ENCODE data around the gene PRKAR2A.
"Not testable (repeated sequence)": the region's sequence is repeated elsewhere in the genome, so short reads cannot be mapped to it uniquely, and the experiment has no call there.

The PRKAR2A gene

DNA sequence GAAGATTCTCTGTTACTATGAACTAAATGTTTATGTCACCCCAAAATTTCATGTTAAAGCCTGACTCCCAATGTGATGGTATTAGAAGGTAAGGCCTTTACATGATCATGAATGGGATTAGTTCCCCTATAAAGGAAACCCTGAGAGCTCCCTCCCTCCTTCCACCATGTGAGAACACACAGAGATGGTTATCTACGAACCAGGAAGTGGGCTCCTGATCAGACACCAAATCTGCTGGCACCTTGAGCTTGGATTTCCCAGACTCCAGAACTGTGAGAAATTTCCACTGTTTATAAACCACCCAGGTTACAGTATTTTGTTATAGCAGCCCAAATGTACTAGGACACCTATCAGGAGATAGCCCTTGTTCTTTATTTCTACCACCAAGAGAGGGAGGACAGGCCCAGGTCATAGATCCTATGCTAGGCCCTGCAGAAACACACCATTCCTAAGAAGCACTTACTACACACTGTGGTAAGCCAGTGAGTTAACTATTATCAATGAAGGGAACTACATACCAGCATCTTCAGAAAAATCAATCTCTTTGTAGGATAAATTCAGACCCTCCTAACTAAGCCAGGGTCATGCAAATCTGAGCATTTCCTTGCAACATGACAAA is 59.0 kb downstream of the PRKAR2A start:
- H3K4me3 ChIP-seq: no peak overlapping the region
- no peak overlapping the region for H3K27ac ChIP-seq

DNA sequence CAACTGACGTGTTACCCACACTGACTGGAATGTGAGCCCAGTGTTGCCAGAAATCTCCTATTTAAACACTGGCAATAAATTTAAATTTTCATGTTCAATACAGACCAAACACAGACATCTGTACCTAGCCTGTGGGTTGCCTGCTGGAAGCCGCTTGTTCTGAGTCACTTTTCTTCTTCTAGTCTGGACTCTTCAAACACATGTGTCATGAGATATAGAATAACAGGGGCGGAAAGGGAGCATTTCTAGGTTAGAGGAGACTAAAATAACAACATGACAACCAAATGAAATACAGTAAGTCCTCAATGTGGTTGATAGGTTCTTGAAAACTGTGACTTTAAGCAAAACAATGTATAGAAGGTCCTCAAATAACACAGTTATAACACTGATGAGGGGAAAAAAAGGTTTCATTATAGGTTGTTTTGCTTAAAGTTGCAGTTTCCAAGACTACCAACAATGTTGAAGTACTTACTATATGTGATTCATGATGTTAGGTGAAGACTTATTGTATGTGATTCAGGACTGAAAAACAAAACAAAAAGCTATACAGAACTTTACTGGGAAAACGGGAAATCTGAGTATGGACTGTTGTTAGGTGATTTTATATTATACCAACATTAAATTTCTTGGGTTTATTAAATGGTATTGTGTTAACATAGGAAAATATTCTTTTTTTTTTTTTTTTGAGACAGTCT is 63.1 kb downstream of the PRKAR2A start:
- no peak overlapping the region for H3K4me3 ChIP-seq
- no peak overlapping the region for H3K27ac ChIP-seq

DNA sequence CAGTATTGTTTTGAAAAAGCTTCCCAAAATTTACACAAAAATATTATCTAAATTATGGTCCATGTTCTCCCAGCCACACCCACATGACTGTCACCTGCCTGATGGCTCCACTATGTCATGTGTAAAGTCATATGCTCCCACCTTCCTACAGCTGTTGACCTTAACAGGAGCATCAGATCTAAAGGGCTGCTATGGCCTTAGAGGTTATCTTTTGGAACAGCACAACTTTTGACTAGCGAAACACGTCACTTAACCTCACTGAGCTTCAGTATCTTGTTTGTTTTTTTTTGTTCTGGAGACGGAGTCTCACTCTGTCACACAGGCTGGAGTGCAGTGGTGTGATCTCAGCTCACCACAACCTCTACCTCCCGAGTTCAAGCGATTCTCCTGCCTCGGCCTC is 64.4 kb downstream of the PRKAR2A start:
- no peak overlapping the region for H3K27ac ChIP-seq

DNA sequence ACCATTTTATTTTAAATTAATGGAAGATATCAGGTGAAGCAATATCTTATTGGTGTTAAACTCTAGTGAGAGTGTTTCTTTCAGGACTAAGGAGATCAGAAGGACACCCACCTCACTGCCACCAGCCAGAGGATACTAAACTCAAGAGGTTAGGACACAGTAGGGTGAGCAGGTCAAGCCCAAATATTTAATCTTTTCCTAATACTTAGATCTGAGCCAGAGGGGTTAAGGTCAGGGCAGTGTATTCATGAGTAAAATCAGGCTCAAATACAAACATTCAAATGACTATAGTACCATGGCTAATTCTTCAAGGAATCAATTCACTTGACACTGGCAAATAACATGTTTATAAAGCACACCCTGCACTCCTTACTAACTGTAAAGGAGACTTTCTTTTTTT is 65.6 kb downstream of the PRKAR2A start:
- Histone ChIP-seq H3K4me3 (no peak overlapping the region), H3K27ac (no peak overlapping the region)

More for the DNA sequence above, 64.4 kb downstream of the PRKAR2A start:
- no peak overlapping the region for H3K4me3 ChIP-seq

DNA sequence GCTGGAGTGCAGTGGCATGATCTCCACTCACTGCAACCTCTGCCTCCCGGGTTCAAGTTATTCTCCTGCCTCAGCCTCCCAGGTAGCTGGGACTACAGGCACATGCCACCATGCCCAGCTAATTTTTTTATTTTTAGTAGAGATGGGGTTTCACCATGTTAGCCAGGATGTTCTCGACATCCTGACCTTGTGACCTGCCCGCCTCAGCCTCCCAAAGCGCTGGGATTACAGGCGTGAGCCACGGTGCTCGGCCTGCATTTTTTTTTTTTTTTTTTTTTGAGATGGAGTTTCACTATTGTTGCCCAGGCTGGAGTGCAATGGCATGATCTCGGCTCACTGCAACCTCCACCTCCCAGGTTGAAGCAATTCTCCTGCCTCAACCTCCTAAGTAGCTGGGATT is 69.1 kb downstream of the PRKAR2A start:
- not testable (repeated sequence) for H3K27ac ChIP-seq

DNA sequence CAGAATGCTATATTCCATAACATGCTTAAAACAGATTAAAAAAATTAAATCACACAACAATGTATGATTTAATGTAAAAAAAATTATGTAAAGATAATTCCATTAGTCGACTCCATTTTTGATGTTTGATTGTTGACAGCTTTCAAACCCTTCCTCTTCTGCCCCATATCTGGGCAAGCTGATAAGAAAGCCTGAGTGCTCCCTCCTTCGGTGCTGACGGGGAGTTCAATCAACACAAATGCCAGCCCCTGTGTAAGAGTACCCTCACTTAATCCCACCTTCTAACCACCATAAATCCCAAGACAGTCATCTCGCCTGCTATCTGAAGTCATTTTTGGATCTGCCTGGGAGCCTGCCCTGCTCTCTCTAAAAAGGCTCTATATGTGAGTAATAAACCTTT is 70.8 kb downstream of the PRKAR2A start:
- Histone ChIP-seq H3K4me3 (no peak overlapping the region), H3K27ac (no peak overlapping the region)

More for the DNA sequence above, 69.1 kb downstream of the PRKAR2A start:
- H3K4me3 ChIP-seq: not testable (repeated sequence)

DNA sequence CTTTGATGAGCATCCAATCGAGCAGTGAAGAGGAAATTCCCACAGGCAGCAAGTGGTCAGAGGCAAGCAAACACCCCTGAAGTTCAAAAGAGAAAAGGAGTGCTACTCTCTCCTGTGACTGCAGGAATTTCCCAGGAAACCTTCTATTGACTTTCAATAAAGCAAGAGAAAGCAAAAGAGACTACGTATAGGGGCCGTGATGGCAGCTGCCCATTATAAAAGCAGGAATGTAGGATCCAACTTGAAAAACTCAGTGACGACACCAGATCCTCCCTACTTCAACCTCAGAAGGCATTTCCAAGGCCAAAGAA is 77.5 kb downstream of the PRKAR2A start:
- Histone ChIP-seq H3K27ac (no peak overlapping the region), H3K4me3 (no peak overlapping the region)

DNA sequence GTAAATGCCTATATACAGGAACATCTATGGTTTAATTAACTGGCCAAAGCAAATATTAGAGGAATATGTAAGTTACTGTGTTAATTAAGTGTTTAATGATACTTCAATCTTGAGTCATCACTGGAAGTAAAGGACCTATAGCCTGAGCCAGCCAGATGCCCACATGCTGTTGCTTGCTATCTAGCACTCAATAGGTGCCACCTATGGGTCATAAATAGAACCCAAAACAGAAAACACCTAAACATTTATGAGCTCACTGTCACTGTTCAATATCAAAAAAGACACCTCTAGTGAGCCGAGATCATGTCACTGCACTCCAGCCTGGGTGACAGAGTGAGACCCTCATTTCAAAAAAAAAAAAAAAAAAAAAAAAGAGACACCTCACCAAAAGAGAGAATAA is 82.3 kb downstream of the PRKAR2A start:
- H3K4me3 ChIP-seq: no peak overlapping the region
- H3K27ac ChIP-seq: no peak overlapping the region

DNA sequence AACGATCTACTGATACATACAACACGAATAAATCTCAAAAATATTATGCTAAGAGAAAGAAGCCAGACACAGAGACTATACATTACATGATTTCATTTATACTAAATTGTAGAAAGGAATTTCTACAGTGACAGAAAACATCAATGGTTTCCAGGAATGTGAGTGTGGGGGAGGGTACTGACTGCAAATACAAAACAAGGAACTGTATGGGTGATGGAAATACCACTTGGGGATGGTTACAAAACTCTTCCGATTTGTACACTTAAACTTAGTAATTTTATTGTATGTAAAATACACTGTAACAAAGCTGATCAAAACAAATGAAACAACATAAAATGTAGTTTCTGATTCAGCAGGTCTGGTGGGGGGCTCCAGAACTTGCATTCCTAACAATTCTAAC is 84.9 kb downstream of the PRKAR2A start:
- H3K27ac ChIP-seq: no peak overlapping the region
- no peak overlapping the region for H3K4me3 ChIP-seq

DNA sequence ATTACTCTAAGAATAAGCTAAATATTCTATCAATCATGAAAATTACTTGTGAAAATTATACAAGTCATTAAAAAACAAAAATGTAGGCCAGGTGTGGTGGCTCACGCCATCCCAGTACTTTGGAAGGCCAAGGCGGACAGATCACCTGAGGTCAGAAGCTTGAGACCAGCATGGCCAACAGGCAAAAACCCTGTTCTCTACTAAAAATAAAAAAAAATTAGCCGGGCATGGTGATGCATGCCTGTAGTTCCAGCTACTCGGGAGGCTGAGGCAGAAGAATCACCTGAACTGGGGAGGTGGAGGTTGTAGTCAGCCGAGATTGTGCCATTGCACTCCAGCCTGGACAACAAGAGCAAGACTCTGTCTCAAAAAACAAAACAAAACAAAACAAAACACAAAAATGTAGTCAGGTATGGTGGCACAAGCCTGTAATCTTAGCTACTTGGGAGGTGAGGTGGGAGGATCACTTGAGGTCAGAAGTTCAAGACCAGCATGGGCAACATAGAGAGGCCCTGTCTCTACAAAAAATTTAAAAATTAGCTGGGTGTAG is 87.6 kb downstream of the PRKAR2A start:
- H3K27ac ChIP-seq: not testable (repeated sequence)

DNA sequence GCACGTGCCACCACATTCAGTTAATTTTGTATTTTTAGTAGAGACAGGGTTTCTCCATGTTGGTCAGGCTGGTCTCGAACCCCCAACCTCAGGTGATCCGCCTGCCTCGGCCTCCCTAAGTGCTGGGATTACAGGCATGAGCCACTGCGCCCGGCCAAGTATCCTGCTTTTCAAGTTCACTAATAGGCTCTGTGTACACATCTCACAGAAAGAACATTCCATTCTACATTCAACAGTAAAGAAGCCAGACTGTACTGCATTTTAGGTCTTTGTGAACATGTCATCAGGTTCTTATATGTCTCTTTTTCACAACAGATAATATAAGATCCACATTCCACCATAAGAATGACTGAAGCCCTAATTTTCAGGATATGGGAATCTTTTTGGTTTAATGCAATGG is 88.1 kb downstream of the PRKAR2A start:
- not testable (repeated sequence) for H3K4me3 ChIP-seq, H3K27ac ChIP-seq

More for the DNA sequence above, 87.6 kb downstream of the PRKAR2A start:
- not testable (repeated sequence) for H3K4me3 ChIP-seq

DNA sequence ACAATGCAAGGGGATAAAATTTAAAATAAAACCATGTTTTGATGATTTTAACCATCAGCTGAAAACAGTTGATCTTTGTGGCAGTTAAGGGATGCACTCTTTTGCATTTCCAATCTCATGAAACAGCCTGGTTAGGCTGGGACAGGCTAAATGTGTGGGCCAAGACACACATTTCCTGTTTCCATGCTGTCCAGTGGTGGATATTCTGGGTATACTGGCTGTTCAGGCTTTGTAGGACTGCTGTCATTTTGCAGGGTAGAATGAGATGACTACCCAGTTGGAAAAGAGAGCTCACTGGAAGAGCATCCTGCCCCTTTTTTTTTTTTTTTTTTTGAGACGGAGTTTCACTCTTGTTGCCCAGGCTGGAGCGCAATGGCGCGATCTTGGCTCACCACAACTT is 88.6 kb downstream of the PRKAR2A start:
- no peak overlapping the region for H3K27ac ChIP-seq
- H3K4me3 ChIP-seq: no peak overlapping the region

DNA sequence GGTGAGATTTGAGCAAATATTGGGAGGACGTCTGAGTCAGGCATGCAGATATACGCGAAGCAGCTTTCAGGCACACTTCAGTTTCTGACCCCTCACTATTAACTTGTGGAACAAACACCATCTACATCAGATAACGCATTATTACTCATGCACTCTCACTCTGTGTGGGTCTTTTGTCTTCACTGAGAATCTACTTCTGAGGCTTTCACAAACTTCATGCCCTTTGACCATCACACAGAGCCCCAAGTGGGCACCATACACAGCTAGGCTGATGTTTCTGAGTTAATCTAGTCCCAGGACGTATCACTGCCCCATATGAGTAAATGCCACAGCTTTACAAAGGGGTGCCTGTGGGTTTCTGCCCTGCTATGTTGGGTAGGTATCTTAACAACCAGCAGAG is 91.0 kb downstream of the PRKAR2A start:
- Histone ChIP-seq H3K27ac (no peak overlapping the region), H3K4me3 (no peak overlapping the region)

DNA sequence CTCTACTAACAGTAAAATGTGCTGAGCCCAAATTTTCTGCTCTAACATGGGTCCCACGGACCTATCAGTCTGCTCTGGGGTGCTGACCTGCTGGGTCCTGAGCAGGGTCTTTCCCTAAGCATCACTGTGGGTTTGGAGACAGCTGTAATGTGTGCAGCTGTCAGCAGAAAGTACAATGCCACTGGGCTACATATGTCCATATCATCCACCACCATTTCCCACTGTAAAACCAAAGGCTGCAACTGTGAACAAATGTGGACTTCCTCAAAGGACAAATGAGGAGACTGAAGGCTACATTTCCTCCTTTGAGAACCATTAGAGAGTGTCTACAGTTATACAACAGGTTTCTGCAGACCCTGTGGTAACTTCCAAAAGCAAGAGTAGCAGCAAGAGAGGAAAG is 96.8 kb downstream of the PRKAR2A start:
- H3K27ac ChIP-seq: peak overlapping the region in 3 of 21 experiments; percentile 2 to 67 (median 23)
- no peak overlapping the region for H3K4me3 ChIP-seq

DNA sequence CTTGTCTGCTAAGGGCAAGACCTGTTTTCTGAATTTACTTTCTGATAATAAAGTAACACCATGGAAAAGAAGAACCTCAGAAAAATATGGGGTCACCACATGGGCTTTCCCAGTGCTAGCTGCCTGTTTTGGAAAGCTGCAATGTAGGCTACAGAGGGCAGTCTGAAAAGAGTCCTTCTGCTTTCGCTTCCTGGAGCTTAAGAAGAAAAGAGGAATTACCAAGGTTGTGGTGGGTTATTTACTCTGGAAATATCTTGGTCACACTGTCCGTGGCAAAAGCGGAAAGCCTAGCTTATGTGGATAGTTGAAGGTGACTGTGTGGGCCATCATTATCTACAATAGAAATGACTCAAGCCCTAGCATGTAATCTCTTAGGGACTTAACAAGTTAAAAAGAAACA is 98.9 kb downstream of the PRKAR2A start:
- no peak overlapping the region for H3K4me3 ChIP-seq
- peak overlapping the region in 7 of 21 experiments; percentile 4 to 67 (median 40) for H3K27ac ChIP-seq

DNA sequence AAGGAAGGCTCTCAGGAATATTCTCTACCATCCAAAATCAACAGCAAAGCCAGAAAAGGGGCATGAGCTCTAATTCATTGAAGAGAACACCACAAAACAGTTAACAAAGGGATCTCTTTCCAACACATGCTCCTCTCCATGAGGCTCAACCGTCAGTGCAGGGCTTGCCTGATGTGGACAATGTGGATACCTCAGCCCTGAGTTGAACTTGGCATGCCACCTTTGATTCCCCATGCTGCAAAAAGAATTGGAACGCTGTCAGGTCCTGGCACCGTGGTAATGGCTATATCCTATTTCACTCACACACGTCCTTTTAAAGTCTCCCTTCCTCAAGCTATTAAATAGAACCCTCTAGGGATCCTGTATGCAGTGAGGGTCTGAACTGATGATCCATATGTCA is 100.0 kb downstream of the PRKAR2A start:
- H3K4me3 ChIP-seq: no peak overlapping the region
- peak overlapping the region in 13 of 21 experiments; percentile 9 to 66 (median 28) for H3K27ac ChIP-seq

DNA sequence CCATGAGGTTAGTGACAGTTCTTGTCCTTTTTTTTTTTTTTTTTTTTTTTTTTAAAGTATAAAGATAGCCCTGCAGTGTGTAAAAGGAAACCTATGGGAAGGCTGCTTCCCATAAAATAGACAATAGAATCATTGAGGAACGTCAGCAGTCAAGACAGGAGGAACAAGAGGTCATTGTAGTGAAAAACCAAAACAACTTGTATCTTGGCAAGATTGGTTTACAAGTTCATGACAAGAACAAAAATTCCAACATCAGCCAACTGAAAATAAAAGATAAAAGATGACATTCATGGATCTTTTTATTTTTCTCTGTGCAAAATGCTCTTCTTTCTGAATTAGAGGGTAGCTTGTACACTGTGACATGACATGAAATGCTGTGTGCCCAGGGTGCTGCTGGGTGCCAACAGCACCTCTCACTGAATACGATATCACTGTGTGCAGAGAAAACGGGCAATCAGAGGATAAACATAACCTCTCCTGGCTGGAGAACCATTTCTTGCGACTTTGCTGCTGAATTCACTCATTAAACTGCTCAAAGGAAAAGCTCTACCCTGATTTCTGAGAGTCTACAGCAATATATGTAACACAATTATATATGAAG is 100.6 kb downstream of the PRKAR2A start:
- Histone ChIP-seq H3K4me3 (no peak overlapping the region), H3K27ac (peak overlapping the region in 10 of 21 experiments; percentile 9 to 66 (median 37))

DNA sequence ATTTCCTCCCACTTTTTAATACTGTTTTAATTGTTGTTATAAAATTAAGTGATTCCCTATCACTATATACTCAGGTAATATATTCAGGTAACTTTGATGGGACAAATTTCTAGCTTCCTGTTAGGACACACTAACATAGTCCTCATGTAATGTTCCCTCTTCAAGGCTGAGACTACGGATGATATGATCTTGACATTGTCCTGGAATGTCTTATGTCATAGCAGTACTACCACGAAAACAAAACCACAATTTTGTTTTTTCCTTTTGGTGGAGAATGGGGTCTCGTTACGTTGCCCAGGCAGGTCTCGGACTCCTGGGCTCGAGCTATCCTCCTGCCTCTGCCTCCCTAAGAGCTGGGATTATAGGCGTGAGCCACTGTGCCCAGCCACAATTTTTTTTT is 103.9 kb downstream of the PRKAR2A start:
- Histone ChIP-seq H3K27ac (no peak overlapping the region), H3K4me3 (no peak overlapping the region)

DNA sequence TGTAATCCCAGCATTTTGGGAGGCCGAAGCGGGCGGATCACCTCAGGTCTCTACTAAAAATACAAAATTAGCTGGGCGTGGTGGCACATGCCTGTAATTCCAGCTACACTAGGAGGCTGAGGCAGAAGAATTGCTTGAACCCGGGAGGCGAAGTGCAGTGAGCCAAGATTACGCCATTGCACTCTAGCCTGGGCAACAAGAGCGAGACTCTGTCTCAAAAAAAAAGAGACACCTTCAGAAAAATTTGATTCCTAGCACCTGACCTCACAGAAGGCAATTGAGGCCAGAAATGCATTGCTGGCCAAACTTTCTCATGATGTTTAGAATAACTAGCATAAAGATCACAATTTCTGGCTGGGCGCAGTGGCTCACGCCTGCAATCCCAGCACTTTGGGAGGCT is 106.4 kb downstream of the PRKAR2A start:
- not testable (repeated sequence) for H3K4me3 ChIP-seq
- peak overlapping the region in 6 of 21 experiments; percentile 0 to 67 (median 41) for H3K27ac ChIP-seq

DNA sequence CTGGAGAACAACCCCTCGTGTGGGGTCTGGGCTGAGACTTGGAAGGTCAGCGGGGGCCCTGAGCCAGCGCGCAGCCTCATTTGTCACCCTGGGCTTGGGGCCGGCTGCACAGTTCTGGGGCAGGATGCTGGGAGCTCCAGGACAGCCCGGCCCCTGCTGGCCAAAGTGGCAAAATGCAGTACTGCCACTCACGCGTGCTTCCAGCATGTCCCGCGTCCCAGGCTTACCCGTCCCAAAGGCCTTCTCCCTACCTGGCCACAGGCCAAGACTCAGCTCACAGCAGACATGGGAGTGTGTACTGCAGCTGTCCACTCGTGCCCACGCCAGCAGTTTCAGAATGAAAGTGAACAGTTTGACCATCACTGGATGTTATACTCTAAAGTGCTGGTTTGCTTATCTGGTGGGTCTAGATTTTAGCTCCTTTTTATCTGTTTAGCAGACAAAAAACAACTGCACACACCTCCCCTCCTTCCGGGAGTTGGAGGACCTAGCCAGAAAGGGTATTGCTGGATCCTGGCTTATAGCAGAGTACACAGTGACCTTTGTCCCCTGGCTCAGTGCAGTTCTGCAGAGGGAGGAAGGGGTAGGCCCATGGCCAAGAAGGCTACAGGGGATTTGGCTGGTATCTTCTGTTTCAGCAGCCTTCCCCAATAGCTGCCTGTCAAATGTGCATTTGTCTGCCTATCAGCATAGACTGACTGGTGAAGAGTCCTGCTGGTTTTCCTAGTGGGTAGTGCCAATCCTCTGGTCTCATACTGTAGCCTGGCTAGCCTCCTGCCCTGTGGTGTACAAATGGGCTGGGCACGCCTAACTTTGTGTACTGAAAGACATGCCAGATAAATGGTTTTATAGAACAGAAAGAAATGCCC is 107.5 kb downstream of the PRKAR2A start:
- H3K4me3 ChIP-seq: no peak overlapping the region
- H3K27ac ChIP-seq: peak overlapping the region in 15 of 21 experiments; percentile 3 to 67 (median 37)
